LNCaP clone FGC (cell line): ENCODE results near the gene KLRG1.

Experiments
- DNase-seq: peaks from one replicate; pipeline ENCODE4 v3.0.0-alpha.2; 2011; ENCODE audit warnings: low read depth
- H3K4me3 ChIP-seq: 2 replicates; pipeline ENCODE4 v1.5.1; 2011; ENCODE audit warnings: mild to moderate bottlenecking, low read depth, low read length, control low read depth
- CTCF ChIP-seq: IDR thresholded peaks from 2 replicates; pipeline ENCODE4 v1.5.1; 2012; ENCODE audit warnings: mild to moderate bottlenecking; ENCODE audit not compliant: control insufficient read depth, insufficient read depth; ENCODE audit errors: extremely low read depth

Gene KLRG1

GRCh38 chr12:9027161-9028059 is 38.1 kb downstream of the KLRG1 start:
- no peak for TF ChIP-seq CTCF
- no peak overlapping the region for H3K4me3 ChIP-seq
- DNase-seq: no peak

GRCh38 chr12:9030776-9031175 is 41.4 kb downstream of the KLRG1 start:
- H3K4me3 ChIP-seq: no peak overlapping the region
- no peak for DNase-seq
- TF ChIP-seq CTCF: no peak

- no peak for DNase-seq
- H3K4me3 ChIP-seq: no peak overlapping the region
- TF ChIP-seq CTCF: no peak
Measured at GRCh38 chr12:9032202-9032964, 43.0 kb downstream of the KLRG1 start.

GRCh38 chr12:9033265-9033887 is 44.0 kb downstream of the KLRG1 start:
- H3K4me3 ChIP-seq: no peak overlapping the region
- no peak for TF ChIP-seq CTCF
- DNase-seq: no peak

GRCh38 chr12:9034095-9034494 is 44.7 kb downstream of the KLRG1 start:
- TF ChIP-seq CTCF: no peak
- no peak for DNase-seq

GRCh38 chr12:9036227-9036626 is 46.9 kb downstream of the KLRG1 start:
- no peak overlapping the region for H3K4me3 ChIP-seq
- DNase-seq: no peak
- TF ChIP-seq CTCF: no peak

More at GRCh38 chr12:9034095-9034494, 44.7 kb downstream of the KLRG1 start:
- H3K4me3 ChIP-seq: no peak overlapping the region
